GM12891 (cell line): ENCODE data around the gene RALGPS1.

Experiments used
- PAX5 ChIP-seq: IDR thresholded peaks from 2 replicates; pipeline ENCODE4 v1.6.1; 2011; ENCODE audit warnings: low read length, moderate library complexity, mild to moderate bottlenecking; ENCODE audit not compliant: insufficient read depth, severe bottlenecking
- POLR2A ChIP-seq: IDR thresholded peaks from 2 replicates; pipeline ENCODE4 v1.6.1; 2011; ENCODE audit warnings: low read depth, low read length, control low read depth
- POLR2AphosphoS5 ChIP-seq: IDR thresholded peaks from 2 replicates; pipeline ENCODE4 v1.6.1; 2011; ENCODE audit warnings: low read depth, low read length, control low read depth
- POU2F2 ChIP-seq: IDR thresholded peaks from 2 replicates; pipeline ENCODE4 v1.6.1; 2011; ENCODE audit warnings: low read depth, mild to moderate bottlenecking, control low read depth, low read length, moderate library complexity
- SPI1 ChIP-seq: IDR thresholded peaks from 2 replicates; pipeline ENCODE4 v1.6.1; 2011; ENCODE audit warnings: low read depth, low read length, control low read depth
- TAF1 ChIP-seq: IDR thresholded peaks from 2 replicates; pipeline ENCODE4 v1.6.1; 2011; ENCODE audit warnings: low read depth, low read length, control low read depth

DNA sequence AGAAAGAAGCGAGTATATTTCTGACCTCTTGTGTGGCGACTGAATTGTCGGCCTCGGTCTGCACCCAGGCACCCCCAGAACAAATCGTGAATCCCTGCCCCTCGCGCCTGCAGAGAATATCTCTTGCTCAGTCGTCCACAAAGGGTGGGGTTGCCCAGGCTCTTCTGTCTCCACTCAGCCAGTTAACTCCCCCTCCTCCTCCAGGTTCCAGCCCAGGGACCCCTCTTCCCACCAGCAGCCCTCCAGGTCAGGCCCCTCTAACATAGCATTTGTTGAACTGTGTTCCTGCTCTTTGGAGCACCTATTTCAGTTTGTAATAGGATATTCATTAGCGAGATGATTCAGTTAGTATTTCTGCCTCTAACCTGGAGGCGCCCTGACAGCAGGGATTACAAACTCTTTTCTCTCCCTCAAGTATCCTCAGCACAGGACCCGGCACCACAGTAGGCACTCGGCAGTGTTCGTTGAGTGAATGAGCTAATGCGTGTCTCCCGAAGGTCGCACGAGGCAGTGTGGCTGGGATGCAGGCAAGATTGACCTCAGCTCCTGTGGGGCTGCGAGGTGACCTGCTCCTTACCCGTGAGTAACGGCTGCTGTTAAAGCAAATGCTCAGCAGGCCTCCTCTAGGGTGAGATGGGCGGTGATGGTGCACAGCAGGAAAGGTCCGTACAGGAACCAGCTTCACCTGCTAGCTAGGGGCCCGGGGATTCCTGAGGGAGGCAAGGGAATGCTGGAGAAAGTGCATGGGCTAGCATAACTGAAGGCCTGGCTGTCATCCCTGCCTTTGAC, 28.4 kb upstream of the RALGPS1 start:
- no peak for TF ChIP-seq POLR2A
- no peak for TF ChIP-seq POLR2AphosphoS5
- TF ChIP-seq SPI1, result no peak
- no peak for TF ChIP-seq TAF1
- TF ChIP-seq PAX5, result no peak
- no peak for TF ChIP-seq POU2F2
